ENCODE results near the gene NTN1.
"Not testable (repeated sequence)": the region's sequence is repeated elsewhere in the genome, so short reads cannot be mapped to it uniquely, and the experiment has no call there.

NTN1 gene

DNA sequence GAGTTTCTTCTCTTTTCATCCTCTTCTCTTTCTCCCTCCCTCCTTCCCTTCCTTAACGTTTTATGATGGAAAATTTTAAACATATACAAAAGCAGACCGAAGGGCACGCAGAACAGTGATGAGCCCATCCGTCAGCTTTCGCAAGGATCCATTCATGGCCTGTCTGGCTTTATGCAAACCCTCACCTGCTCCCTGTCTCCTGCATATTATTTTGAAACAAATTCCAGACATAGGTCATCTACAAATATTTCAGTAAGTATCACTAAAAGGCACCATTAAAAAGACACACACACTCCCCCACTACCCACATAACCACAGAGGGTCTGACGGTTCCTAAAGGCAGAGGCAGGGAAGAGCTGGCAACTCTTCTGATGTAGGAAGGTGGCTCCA lies 235.0 kb downstream of the NTN1 start:
- DNase-seq: peak; percentile 62

DNA sequence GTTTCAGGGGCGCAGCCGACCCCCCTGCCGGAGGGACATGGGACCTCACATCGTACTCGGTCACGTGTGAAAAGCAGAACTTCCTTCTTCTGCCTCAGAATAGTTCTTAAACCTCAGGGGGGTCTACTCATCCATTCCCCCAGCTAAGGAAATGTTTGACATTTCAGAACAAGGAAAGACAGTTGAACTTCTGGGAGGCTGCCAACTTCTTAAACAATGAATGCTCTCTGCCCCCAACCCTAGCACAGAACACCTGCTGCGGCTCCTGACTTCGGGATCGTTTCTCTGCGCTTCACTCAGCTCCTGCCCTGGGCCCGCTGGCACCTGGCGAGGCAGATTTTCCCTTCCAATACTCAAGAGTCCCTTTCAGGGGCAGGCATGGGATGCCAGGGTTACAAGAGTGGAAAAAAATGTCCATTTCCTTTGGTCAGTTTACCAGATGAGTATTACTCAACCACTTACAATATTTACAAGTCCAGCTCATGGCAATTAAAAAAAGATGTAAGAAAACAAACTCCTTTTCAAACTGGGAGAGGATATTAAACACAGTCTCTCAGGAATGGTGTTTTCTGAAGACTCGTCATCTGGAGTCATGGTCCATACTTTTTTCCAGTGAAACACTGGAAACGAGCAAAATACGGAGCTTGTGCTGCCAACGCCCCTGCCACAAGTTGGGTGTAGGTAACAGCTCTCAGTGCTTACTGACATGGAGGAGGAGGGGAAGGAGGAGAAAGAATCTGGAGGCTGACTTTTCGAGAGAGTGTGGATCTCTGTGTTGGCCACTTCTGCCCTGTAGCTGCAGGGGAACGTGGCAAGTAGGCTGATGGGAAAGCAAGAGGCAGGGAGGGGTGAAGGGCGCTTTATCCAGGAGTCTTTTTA lies 235.7 kb downstream of the NTN1 start:
- peak; percentile 75 for DNase-seq

DNA sequence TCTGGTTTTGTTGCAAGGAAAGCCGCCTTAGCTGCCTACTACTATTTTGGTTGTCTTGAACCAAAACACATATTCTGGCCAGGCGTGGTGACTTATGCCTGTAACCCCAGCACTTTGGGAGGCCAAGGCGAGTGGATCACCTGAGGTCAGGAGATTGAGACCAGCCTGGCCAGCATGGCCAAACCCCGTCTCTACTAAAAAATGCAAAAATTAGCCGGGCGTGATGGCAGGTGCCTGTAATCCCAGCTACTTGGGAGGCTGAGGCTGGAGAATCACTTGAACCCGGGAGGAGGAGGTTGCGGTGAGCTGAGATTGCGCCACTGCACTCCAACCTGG lies 236.3 kb downstream of the NTN1 start:
- not testable (repeated sequence) for DNase-seq

DNA sequence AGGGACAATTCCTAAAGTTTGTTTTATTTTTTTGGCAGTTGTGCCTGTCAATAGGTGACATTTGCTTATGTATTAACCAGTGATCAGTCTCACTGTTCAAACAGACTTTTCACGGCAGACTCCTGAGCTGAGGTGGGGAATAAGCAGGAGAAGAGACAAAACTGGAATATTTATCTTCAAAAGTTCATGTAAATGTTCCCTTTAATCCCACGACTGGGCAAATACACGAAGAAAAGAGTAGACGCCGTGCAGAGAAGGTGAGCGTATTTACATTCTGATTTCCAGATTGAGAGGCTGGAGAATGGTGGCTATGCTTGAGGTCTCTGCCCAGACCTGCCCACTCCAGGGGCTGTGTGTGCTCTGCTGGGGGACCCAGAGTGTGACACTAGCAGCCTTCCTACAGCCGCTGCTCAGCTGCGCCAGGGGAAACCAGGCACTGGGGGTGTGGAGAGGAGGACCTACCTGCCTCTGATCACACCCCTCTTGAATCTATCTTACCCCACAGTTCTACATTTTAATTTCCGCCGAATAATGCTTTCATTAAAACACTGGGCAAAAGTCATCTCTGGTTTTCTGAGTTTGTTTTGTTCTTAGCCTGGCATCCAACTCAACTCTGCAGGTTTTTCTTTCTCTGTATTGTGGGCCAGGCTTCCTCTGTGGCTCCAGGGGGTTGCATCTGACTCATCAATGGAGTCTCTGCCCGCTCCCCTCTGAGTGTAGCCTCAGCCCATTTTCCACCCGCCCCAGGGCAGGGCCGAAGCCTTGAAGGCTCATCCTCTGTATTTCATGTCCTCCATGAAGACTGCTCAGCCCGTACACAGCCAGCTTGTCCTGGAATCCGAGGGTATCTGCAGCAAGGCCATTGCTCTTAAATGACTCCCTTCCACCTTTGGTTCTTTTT lies 237.1 kb downstream of the NTN1 start:
- DNase-seq: peak; percentile 49

DNA sequence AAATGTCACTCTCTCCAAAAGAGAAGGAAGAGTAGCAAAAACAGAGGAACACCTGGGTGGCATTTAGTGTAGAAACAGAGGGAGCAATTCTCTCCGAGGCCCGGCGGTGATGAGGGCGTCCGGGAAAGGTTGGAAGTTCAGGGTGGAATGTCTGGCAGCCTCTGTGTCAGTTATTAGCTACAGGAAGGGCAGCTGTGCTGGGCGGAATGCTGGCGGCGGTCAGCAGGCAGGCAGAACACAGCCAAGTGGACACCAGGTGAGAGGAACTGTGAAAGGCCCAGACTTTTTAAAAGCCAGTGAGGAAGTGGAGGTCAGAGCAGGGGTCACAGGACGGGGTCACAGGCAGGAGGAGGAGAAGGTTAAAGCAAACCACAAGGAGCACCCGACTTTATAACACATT lies 238.1 kb downstream of the NTN1 start:
- DNase-seq: no peak

DNA sequence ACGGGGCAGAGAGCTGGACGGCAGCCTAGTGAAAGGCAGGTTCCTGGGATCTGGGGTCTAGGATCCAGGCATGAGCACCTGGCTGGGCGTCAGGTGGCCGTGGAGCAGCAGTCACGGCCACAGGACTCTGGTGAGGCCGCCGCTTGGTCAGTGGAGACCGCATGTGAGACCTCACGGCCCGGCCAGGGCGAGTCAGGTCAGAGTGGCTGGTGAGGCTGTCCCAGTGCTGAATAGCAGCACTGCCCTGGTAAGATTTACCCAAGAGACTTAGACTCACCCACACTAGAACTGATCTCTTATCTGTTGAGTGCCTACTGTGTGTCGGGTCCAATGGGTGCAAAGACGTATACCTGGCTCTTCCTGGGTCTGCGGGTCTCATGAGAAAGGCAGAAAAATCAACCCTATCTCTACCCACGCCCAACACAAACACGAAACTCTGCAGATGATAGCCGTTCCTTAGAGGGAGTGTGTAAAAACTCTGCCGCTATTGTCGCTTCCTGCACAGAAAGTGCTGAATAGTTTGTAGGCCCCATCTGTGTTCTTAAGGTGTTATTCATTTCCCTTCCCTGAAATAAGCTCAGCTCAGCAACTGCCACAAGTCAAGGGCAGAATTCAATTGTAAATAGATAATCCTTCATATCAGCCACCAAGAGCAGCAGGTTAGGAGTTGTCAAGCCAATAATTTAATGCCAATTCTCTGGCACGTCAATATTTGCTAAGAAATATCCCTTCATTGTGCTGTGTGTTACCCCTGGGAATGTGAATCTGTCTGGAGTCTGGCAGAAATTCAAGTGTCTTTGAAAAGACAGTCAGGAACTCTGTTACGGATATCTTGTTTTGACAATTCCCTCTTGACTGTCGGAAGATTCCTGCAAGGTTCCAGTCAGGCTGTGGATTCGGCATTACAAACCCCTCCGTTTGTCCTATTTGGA lies 240.0 kb downstream of the NTN1 start:
- no peak for DNase-seq

DNA sequence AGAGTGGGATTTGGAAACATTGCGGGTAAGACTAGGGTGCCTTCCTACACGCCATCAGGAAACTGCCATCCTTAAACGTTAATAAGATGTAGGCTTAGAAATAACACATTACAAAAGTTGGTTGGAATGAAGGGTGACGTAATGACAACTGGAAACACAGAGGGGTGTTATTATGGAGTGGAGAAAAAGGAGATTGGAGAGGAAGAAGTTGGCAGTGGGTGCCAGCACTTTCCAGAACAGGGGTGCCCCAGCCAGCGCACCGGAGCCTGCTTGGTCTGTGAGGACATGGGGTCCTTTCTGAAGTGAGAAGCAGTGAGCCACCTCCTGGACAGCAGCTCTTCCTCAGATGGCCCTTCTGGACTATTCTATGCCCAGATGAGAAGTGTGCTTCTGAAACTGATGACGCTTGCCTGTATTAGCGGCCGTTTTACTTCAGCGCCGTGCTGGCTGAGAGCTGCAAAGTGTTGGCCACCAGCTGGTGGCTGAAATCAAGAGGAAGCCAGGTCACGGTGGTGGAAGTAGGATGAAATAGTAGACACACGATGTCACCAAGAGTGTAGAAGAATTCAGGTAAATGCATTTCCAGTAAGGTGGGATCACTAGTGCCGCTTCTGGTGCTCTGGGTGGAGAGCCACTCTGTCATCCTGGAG lies 244.8 kb downstream of the NTN1 start:
- no peak for DNase-seq

DNA sequence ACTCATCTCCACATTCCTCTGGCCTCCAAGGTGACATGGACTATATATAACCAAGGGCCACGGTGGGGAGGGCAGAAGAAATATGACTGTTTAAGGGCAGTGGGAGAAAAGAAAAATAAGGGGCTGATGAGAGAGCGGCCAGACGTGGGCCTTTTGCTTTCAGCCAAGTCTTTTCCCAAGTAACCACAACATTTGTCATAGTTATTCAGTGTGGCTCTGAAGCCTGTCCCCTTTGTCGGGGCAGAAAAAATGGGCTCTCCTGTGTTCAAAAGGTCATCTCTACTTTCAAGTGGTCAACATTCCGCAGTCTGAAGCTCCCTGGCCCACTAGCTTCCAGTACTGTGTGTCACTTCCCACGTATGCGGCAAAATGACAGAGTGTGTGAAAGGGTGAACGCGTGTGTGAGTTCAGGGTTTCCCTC lies 245.4 kb downstream of the NTN1 start:
- no peak for DNase-seq

DNA sequence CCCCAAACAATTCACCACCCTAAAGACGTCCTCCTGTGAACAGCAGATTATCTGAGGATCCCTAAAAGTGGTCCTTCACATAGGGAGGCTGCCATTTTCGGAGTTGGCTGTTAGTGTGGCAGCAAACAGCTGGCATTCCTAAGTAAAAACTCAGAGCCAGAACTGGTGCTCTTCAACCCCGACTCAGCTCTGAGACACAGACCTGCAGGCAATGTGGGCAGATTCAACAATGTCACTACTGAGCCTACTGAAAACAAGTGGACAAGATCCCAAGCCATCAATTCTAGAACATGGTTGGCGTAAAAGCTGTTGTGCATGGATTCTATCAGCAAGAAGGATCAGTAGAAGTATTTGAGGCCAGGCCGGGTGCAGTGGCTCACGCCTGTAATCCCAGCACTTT lies 247.2 kb downstream of the NTN1 start:
- no peak for DNase-seq

DNA sequence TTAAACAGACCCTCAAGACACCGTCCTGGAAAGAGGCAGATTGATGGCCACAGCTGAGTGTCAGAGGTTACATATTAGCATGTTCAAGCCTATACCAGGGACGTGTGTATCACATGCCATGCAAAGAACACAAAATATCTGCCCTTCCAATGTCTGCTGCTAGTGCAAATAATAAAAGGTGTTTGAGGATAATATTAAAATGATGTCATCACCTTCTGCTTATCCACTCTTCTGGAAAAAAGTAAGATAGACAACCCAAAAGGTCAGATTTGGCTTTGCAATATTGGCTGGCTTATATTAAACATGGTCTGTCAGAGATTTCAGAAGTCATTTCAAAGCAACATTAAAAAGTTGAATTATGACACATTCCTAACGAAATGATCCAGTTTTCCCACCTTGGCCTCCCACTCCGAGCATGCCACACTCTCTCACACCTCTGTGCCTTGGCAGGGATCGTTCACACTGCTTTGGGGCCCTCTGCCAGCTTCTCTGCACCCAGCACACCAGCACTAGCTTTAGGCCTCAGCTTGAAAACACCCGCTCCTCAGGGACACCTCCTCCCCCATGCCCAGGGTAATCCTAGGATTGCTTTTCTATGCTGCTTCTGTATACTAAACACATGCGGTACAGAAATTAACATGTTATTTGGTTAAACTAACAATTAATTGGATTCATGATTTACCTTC lies 248.2 kb downstream of the NTN1 start:
- DNase-seq: peak; percentile 14

DNA sequence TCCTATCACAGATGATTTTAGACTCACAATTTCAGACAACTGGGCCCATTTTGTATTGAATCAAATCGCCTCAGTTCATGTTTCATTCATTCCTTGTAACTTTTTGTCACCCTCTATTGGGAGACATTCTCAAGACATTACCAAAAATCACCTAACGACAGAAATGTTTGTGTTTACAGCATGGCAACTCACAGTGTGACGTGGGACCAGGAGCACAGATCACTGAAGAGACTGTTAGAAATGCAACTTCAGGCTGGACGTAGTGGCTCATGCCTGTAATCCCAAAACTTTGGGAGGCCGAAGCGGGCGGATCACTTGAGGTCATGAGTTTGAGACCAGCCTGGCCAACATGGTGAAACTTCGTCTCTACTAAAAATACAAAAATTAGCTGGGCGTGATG lies 249.6 kb downstream of the NTN1 start:
- no peak for DNase-seq

DNA sequence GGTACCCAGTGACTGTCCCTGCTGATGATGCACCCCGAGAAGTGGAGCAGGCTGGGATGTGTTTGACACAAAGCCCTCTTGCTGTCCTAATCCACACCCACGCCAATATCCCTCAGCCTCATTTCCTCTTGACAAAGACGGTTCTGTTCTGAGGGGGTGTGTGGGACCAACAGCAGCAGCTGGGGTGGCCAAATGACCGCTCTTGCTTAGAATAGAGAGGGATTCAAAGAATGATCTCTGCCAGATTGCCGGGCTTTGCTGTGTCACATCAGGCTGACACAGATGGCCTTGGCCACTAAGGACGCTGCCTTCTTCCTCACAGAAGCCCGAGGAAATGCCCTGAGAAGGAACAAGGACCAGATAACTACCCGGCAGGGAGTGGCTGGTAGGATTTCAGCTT lies 250.7 kb downstream of the NTN1 start:
- no peak for DNase-seq

DNA sequence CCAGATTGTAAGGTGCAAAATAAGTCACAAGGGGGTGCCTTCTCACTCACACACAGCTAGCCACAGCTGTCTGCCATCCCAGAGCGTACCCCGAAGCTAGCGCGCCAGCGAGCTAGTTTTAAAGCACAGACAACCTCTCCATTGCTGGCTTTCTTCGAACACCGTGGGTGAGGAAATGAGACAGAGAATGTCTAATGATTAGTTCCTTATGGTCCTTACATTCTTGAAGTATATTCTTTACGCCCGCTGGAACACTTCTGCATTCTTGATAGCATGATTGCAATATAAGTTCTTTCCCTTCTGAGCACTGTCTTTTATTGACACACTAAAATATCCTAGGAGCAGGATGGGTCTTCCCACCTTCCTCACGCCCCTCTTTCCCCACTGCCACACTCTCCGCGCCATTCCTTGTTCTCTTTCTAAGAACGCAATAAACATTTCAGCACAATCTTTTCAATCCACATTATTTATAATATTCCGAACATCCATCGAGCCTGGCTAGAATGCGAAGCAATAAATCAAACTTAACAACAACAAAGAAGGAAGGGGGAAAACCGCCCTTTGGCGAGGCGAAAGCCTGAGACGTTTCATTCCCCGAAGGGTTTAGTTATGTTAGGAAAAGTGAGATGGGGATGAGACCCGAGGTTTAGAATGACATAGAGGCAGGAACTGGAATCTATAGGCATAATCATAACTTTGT lies 251.3 kb downstream of the NTN1 start:
- no peak for DNase-seq

DNA sequence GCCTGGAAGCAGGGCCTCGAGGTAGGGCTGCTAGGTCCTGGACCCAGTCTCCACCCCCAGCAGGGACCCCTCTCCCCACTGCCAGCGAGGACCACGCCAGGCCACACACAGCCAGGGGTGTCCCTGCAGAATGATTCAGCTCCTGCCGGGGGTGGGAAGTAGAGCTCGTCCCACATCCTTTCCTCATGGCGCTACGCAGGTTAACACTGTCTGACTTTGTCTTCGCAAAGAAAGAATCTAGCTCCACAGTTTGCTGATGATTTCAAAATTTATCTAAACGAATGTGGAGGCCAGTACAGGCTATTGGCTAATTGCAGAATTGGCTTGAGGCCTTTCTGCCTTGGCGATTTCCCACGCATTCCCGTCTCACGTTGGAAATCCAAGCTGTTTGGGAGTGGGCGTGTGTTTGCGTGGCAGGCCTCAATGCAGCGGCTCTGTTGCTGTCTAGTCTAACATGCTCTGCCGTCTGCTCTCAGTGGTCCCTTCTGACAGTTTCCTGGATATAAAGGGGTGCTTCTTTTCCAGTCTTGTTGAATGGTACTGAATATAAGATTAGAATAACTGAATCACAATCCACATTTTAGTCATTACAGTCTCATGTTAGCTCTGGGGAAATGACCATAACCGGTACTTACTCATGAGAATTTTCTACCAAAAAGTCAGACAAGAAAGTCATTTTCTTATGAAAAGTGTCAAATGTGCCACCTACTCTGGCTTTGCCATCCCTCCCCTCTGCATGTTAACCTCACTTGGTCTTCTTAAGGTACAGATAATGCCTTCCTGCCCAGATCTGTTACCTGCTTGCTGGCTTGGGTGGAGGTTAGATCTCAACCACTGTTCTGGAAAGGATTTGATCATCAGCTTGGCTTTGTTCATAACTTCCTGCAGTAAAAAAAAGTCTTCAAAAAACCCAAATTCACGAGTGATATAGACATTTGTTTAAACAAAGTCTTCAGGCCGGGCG lies 252.4 kb downstream of the NTN1 start:
- DNase-seq: no peak

DNA sequence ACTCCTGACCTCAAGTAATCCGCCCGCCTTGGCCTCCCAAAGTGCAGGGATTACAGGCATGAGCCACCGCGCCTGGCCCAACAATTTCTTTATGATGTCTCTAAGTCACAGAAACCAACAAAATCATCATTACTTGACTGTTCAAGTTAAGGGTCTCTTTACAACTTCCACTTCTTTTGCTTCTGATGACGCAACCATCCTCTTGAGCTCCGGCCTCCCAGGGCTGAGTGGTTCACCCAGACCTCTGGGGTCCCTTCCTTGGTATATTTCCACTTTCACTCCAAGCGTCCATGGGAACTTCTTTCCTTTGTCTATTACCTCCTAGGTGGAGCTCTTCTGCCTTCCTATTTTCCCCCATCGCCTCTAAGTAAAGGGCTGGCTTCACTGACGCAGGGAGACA lies 253.7 kb downstream of the NTN1 start:
- DNase-seq: no peak

DNA sequence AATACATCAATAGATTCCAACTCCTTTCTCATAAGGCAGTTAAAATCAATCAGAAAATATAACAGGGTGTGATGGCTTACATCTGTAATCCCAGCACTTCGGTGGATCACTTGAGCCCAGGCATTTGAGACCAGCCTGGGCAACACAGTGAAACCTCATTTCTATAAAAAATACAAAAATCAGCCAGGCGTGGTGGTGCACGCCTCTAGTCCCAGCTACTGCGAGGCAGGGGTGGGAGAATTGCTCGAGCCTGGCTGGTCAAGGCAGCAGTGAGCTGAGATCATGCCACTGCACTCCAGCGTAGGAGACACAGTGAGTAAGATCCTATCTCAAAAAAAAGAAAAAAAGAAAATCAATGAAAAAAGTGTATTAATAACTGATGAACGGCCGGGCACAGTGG lies 258.6 kb downstream of the NTN1 start:
- no peak for DNase-seq

DNA sequence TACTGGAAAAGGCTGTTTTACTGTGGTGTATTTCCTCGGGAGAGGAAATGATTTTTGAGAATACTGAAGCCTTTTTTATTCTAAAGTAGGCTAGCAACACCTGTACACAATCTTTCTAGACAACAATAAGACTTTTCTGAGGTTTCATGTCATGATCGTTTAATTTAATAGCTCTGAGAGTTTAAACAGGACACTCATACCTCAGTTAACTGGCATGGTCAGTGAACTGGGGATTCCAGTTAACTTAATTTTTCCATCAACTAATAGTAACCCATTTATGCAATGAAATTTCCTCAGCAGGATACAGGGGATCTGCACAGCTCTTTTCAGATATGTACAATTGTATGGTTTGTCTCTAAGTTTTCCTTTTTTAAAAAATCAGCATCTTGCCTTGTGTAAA lies 262.6 kb downstream of the NTN1 start:
- DNase-seq: no peak

DNA sequence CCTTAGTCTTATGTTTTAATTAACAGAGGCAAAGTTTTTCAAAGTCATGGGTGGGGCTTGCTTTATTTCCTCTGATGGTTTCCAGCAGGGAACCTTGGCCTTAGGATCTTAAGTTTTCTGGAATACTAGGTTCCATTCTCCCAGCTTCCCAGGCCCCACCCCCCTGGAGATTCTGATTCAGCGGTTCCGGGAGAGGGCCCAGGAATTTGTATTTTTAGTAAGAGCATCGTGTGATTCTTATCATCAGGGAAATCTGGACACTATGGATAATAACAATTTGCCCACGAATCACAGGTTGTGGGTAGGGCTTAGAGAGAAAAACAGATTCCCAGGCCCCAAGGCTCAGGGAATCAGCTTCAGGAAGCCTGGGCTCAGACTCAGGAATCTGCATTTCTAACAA lies 263.6 kb downstream of the NTN1 start:
- DNase-seq: no peak

DNA sequence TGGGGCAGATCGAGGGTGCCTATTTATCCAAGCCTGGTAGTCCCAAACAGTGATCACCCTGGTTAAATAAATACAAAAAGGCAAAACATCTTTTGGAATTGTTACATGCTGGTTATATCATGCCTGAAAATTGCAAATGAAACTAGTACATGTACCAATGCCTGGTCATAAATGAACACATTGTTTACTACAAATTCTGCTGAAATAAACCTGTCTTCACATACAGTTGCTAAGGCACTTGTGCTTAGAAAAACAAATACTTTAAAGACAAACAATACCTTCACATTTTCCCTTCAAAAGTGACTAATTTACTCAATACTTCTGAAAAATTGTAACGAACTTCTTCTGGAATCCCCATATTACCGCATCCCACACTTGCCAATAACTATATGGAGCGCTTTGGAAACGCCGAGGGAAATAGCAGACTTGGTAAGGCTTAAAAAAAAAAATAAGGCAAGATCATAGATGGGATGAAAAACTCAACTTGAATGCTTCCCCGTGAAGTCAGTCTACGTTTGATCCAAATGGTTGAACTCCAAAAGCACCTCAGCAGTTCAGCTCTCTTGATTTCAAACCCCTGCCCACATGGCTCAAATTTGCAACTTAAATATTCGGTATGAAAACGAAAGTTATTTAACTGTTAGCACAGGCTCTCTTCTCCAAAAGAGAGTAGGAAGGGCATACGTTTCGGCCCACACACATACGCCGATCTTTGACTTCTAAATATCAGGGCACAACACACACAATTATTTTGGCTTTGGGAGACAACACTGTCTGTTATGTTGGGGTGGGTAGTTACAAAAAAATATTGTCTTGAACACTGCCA lies 264.5 kb downstream of the NTN1 start:
- DNase-seq: no peak
